HG03175 (cell line): ENCODE measurements around the gene FAM47E.
"Not testable (repeated sequence)": the region's sequence is repeated elsewhere in the genome, so short reads cannot be mapped to it uniquely, and the experiment has no call there.

Experiments used
- ATAC-seq: cut with Tn5 transposase; IDR thresholded peaks from one replicate; pipeline ENCODE4 v1.9.1; 2021; ENCODE audit warnings: mild to moderate bottlenecking, moderate library complexity; ENCODE audit not compliant: unreplicated experiment

The FAM47E gene

DNA sequence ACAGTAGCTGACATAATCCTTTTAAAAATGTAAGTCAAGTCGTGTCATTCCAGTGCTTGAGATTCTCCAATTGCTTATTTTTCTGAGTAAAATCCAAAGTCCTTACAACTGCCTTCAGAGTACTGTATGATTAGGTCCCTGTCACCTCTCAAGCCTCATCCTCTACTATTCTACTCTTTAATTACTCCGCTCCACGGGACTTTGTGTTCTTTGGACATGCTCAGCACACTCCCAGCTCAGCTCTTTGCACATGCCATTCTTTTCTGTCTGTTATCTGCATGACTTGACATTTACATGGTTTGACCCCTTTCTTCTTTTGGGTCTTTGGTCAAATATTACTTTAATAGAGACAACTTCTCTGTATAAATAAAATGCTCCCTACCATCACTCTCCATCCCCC, 15.1 kb downstream of the FAM47E start:
- ATAC-seq = no peak

DNA sequence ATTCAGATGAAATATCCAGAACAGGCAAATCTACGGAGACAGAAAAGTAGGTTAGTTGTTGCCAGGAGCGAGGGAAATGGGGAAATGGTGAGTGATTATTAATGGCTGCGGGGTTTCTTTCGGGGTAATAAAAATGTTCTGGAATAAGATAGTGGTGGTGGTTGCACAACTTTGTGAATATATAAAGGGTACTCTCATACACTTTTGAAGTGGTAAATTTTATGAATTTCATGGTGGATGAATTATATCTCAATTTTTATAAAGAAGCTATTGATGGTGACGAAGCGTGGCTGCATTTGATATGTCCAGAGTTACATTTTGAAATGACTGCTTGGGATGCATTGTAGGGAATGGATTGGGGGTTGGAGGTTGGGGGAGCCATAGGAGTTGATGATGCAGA, 16.3 kb downstream of the FAM47E start:
- no peak for ATAC-seq

DNA sequence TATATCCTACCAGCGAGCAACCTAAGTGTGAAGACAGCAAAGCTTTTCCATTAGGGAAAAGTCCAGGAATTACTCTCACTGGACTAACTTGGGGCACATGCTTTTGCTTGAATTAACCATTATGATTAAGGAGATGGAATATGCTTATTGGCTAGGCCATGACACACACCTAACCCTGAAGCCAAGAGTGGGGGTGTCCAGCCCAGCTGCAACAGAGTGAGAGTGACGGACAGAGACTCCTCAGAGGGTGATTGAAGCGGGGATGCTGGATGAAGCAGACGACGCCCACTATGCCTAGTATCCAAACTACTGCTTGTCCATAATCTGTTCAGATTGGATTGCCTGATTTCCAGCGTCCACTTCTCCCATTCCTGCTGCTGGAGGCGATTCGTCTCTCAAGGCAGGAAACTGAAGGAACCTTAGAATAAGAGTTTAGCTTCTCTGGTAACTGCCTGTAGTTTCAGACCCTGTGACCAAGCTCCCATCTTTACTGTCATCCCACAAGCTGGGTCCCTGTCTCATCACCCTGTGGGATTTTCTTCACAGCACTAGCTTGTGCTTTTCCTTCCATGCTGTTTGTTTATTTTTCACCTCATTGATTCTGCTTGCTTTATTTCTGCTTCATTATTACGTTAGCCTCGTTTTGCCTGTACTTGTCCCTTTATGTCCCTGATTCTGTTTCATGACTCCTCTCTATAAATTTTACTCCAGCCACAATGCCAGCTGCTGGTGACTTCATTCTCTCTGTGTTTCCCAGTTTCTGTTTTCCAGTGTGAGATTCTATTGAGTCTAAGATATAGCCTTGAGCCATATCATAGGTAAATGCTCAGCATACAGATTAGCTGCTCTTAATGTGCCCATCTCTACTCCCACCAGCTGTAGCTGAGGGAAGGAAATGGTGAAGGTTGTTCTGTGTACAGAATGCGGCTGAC, 19.0 kb downstream of the FAM47E start:
- no peak for ATAC-seq

DNA sequence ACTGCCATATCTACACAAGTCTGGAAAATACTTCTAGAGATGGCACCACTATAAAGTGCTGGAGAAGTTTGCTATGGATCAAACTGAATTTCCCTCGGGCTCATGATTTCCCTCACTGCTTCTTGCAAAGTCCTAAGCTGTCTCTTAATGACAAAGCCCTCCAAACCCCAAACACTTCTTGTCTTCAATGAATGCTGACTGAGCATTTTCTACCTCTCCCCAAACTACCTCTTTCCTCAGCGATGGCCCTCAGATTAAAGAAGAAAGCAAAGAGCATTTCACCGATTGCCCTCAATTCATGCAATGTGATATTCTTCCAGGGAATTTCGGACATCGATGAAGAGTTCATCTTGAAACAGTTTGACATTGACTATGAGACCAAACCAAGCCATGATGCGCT, 19.7 kb downstream of the FAM47E start:
- ATAC-seq = no peak

DNA sequence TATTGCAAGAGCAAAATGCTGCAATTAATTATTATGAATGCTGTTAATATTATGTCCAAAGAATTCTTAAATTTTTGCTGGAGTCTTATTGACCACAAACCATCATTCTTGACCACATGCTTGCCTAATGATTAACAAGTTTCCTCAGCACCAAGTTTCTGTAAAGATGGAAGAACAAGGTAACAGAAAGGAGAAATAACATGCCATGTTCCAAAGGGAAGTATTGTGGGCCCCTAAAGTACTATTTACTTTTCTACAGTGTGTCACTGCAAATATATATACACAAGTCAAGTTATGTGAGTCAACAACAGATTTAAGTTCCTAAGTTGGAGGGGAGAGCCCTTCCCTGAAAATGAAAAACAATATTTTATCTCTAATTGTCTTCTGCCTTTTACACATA, 20.6 kb downstream of the FAM47E start:
- ATAC-seq = no peak

DNA sequence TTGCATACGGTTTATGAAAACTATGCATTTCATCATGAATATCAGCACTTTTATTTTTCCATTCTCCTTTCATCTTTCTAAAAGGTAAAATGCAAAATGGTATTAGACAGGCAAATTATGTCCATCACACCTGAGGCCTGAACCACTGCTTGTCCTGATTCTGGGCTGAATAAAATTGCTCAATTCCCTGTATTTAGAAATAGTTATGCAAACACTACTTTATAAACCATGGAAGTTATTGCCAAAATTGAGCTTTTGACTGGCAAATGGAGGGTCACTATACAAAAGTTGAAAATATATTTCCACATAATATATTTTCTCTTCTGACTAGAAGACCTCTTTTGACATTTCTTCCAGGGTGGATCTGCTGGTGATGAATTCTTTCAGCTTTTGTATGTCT, 21.1 kb downstream of the FAM47E start:
- no peak for ATAC-seq

DNA sequence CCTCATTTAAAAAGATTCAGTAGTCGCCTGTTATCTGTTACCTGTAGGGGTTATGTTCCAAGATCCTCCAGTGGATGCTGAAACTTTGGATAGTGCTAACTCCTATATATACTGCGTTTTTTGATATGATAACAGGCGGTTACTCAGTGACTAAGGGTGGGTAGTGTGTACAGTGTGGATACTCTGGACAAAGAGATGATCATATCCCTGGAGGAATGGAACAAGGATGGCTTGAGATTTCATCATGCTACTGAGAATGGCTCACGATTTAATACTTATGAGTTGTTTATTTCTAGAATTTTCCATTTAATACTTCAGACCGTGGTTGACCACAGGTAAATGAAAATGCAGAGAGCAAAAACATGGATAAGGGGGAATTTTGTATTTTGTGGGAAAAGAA, 21.5 kb downstream of the FAM47E start:
- ATAC-seq = no peak

DNA sequence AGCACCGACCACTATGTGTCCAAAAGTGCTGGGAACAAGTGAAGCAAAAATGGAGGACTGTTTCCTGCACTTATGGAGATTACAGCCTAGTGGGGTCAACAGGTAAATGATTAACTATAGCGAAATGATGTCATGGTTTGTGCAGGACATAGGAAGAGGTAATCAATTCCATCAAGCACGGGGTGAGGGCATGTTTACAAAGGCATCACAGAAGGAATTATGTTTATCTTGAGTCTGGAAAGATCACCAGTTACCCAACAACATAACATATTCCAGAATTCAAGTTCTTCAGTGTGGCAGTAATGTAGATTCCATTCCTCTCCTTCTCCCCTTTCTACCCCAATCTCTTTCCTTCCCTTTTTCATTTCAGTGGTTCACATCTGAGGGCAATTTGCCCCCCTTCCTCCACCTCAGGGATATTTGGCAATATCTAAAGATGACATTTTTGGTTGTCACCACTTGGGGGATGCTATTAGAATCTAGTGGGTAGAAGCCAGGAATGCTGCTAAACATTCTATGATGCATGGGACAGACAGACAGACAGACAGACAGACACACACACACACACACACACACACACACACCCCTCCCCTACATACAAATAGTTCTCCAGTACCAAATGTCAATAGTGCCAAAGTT, 24.1 kb downstream of the FAM47E start:
- ATAC-seq = no peak

DNA sequence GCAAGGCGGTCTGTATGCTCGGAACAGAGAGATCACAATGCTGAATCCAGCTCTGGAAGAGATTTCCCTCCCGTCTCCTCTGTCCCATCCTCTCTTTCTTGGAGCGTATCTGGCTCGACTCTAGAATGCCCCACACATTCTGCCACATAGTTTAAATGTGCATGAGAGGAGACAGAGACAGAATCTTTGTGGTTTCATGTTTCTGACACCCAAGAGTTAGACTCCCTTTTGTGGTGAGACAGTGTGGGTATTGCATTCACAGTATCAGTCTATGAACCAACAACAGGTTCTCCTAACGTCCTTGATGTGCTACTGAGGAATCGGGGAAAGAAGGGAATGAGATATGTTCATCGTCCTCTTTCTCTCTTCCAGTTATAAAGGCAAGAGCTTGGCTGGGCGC, 25.3 kb downstream of the FAM47E start:
- ATAC-seq = no peak

DNA sequence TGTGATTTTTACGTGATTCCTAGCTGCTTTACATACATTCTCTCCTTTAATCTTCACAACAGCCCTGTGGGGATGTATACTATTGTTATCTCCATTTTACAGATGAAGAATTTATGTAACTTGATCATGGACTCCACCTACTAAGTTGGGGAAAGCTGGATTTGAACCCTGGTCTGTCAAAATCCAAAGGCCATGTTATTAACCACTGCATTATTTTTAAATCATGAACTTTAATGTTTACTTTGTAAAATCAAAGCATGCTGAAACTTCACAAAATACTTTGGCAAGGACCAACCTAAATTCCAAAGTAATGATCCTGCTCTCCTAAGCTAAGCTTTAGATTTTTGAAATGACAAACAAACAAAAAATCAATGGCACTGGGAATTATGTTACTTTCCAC, 26.1 kb downstream of the FAM47E start:
- no peak for ATAC-seq

DNA sequence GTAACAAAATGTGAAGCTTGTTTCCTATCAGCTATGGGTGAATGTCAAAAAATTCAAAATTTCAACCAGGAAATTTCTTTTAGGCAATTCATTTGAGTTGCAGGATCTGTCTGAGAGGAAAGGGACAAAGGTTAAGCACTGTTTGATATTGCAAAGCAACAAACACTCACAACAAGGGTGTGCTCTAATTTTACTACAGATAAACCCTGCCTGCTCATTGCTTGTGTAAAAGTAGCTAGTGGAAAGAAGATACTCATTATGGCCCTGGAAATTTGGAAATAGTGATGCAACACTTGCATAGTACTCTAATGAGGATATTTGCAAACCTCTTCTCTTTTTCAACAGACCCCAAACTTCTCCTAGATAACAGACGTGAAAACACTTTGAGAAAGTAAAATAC, 27.1 kb downstream of the FAM47E start:
- ATAC-seq = no peak

DNA sequence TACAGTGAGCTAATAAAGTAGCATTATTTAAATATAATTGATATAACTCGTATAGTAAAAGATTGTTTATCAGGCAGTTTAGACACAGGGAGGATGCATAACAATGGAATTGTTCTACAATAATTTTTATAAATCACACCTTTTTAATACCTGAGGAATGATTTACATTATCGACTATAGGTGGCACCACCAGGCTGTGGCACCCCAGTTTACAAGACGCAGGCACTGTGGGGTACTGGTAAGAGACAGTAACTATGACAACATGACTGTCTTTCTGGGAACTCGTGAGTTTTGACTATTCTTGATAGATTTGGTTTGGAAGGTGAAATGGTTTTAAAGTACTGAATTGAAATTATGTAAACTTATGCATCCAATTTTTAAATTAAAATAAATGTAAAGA, 27.9 kb downstream of the FAM47E start:
- no peak for ATAC-seq

DNA sequence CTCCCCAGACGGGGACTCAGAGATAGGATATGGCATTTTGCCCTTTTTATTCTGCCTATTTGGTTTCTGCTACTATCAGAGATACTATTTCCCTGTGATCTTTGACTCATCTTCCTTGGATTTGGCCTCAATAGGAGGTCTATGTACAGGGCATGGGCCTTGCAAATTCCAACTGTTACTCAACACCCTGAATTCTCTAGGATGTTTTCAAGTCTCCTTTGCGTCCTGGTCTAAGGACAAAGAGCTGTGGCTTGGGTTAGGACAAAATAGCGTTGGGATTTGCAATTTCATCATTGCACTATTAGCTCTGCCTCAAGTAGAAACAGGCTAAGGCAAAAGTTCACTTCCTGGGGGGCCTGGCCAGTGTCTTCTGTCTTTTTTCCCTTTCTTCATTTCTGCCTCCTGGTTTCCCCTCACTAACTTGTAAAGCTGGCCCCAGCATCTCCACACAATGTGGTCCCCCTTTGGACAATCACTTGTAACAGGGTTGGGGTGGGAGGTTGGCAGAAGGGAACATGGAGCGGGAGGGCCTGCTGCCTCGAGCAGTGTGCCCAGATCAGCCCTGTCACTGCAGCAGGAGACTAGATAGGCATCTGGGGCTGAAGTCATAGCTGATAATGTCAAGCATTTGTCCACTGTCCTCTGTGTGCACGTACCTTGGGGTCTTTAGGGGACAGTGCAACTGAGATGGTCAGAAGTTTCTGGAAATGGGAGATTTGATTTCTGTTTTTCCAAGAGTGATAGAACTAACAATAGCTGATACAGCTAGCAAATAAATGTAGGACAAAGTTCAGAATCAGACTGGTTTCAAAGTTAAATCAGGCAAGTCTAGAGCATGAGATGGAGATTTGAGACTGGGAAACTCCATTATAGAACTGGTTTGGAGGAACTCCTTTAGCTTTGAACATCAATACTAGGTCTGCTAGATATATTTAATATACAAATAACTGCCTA, 29.2 kb downstream of the FAM47E start:
- no peak for ATAC-seq

DNA sequence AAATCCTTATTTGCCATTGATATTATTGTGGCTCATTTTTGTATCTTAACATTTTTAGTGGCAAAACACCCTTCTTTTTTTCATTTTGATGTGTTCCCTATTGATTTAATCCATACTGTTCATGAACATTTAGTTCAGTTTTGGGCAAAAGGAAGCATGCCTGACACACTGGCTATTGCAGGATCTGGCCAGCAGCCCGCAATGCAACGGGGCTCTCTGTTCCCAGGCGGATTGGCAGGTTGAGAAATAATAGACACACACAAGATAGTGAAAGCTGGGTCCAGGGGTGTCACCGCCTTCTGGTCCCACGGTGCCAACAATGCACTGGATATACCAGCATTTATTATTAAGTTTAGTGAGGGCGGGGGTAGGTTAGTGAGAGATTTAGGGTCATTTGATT, 30.1 kb downstream of the FAM47E start:
- not testable (repeated sequence) for ATAC-seq

DNA sequence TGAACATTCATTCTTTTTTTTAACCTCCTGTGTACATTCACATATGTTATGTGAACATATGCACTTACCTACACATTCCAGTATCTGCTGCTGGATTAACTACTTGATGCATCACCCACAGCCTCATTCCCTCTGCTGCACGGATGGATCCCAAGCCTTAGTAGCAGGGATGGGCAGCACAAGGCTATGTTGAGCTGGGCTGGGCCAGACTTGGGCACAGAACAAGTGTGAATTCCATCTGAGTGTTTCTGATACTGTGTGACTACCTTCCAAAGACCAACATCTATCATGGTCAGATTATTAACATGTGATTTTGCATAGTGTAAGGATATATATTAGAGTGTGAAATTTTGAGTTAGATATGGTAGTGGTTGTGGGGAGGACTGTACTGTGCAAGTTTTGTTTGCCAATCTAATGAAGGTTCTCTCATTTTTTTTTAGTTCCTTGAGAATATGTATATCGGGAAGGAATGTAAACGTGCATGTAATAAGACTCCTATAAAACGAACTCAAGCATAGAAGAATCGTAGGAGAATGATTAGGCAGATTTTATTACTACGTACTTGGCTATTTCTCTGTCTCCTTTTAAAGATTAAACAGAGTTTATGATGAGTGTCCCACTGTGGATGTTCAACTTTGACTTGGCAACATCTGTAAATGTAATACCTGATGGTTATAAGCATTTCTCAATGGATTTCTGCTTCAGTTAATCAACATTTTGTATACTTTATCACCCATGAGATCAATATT, 31.6 kb downstream of the FAM47E start:
- no peak for ATAC-seq

DNA sequence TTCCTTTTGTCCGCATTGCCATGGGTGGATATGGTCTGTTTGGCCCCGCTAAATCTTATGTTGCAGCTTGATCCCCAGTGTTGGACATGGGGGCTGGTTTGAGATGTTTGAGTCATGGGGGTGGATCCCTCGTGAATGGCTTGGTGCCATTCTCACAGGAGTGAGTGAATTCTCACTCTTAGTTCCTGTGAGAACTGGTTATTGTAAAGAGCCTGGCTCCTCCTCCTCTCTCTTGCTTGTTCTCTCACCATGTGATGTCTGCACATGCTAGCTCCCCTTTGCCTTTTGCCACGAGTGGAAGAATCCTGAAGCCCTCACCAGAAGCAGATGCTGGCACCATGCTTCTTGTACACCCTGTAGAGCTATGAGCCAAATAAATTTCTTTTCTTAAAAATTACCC, 32.4 kb downstream of the FAM47E start:
- no peak for ATAC-seq

DNA sequence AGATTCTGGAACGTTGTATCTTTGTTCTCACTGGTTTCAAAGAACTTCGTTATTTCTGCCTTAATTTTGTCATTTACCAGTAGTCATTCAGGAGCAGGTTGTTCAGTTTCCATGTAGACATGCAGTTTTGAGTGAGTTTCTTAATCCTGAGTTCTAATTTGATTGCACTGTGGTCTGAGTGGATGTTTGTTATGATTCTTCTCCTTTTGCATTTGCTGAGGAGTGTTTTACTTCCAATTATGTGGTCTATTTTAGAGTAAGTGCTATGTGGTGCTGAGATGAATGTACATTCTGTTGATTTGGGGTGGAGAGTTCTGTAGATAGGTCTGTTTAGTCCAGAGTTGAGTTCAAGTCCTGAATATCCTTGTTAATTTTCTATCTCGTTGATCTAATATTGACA, 36.3 kb downstream of the FAM47E start:
- ATAC-seq = not testable (repeated sequence)

DNA sequence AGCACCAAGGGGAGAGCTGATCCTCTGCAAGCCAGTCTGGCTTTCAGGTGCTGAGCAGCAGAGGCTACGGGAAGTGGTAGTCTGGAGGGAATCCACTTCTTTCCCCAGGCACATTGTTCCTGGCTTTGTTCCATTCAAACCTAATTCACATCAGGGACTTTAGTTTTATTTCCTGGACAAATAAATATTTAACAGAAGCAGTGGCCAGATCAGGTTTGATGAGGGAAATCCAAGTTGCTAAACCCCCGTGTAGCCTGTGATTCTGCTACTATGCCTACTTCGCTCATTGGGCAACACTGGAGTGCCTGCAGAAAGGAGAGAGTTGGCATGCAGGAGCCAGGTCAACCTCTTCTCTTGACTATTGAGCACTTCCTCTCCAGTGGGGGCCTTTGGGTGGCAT, 41.2 kb downstream of the FAM47E start:
- no peak for ATAC-seq

DNA sequence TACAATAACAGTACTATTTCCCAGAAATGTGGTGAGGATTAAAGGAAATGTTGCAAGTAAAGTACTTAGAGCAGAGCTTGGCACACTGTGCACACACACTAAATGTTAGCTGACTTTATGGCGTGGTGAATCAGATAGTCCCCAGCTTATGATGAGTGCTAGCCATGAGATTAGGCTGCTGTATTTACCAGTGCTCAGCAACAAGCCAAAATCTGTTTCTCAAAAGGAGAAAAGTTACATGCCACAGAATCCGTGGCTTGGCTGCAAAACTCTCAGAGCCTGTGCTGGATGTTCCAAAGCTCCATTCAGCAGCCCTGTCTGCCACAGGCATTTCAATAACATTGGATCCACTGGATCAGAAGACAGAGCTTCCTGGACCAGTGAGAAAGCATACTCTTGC, 42.3 kb downstream of the FAM47E start:
- no peak for ATAC-seq

DNA sequence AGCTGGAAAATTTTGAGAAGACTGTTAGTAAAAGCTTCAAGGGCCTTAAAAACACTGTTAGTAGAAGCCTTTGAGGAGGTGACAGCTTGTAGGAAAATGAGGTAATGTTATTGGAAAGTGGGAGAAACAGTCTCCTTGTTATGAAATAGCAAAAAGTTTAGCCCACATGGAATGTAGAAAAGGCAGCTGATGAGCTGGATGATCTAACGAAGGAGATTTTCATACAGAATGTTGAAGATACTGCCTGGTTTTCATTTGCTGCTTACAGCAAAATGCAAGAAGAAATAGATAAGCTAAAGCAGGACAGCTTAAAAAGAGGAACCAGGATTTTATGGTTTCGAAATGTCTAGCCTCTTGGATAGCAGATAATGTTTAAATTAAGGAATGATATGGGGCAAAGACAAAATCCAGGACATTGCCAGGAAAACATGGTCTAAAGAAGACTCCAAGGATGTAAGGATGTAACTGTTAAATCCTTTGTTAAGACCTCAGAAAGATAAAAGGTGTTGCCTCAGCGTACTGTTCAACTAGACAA, 44.8 kb downstream of the FAM47E start:
- ATAC-seq = no peak
